B cell (primary cell): ENCODE data around the gene SLC16A7. TPM values are rescaled to one million over a fixed set of nuclear protein-coding genes. Genes with fewer than 3 reads are reported as not detected.

Source experiments
- ATAC-seq: fragments of 200-7000 bp; cut with Tn5 transposase; one replicate; pipeline ENCODE4 v1.10.0; 2021; ENCODE audit warnings: low read depth, mild to moderate bottlenecking, moderate number of reproducible peaks, moderate library complexity
- CTCF ChIA-PET: fragments of 350-600 bp; sonication (Branson Sonifier 250); formaldehyde crosslinking; loops from one replicate; lab custom pipeline; 2021; ENCODE audit warnings: antibody characterized with exemption, inconsistent platforms; lab: Charles Lee
- POLR2A ChIA-PET: fragments of 350-600 bp; sonication (Branson Sonifier 250); formaldehyde crosslinking; loops from one replicate; lab custom pipeline; 2021; ENCODE audit warnings: antibody characterized with exemption; lab: Charles Lee
- DNase-seq: peaks from one replicate; pipeline ENCODE4 v3.0.0; 2013
- H2AFZ ChIP-seq: 2 replicates; pipeline ENCODE4 v1.6.1; 2012; ENCODE audit warnings: mild to moderate bottlenecking, low read depth, low read length; ENCODE audit not compliant: insufficient read depth, poor library complexity, severe bottlenecking
- H3K27ac ChIP-seq, 2 donors: 1 replicate in 1 of 2; 2 replicates in 1 of 2; pipeline ENCODE4 v1.5.1; 2012 to 2013; ENCODE audit warnings: low read length in 2 of 2, mild to moderate bottlenecking in 2 of 2, moderate library complexity in 1 of 2
- H3K27me3 ChIP-seq, 4 experiments: fragments of 200-600 bp in 1 of 4; sonication (generic) in 1 of 4; replicated peaks in 1 of 4; 1 replicate in 2 of 4; 2 replicates in 2 of 4; pipeline versions ENCODE4 v1.6.1 to v1.7.0; 2013 to 2016; ENCODE audit warnings: low read length in 3 of 4, mild to moderate bottlenecking in 2 of 4, mixed read lengths in 1 of 4, moderate library complexity in 1 of 4; ENCODE audit not compliant: insufficient read depth in 4 of 4, control insufficient read depth in 3 of 4; ENCODE audit errors: control extremely low read depth in 1 of 4
- H3K36me3 ChIP-seq, 2 experiments: replicated peaks in 1 of 2; 1 replicate in 1 of 2; 2 replicates in 1 of 2; pipeline versions ENCODE4 v1.6.1 to v1.7.1; 2013; ENCODE audit warnings: low read length in 1 of 2; ENCODE audit not compliant: insufficient read depth in 2 of 2, control insufficient read depth in 1 of 2; ENCODE audit errors: control extremely low read depth in 1 of 2, extremely low read depth in 1 of 2
- H3K4me1 ChIP-seq, 2 donors: fragments of 200-600 bp in 1 of 2; sonication (generic) in 1 of 2; 1 replicate in 1 of 2; 2 replicates in 1 of 2; pipeline versions ENCODE4 v1.5.1 to v1.6.1; 2013 to 2017; ENCODE audit warnings: low read length in 2 of 2; ENCODE audit not compliant: control insufficient read depth in 2 of 2, insufficient read depth in 2 of 2
- H3K4me2 ChIP-seq: replicated peaks from 2 replicates; pipeline ENCODE3; 2012; ENCODE audit warnings: mild to moderate bottlenecking, low read depth, low read length; ENCODE audit not compliant: poor library complexity, severe bottlenecking
- H3K4me3 ChIP-seq, 5 experiments: fragments of 200-600 bp in 1 of 5; sonication (generic) in 1 of 5; 1 replicate in 3 of 5; 2 replicates in 2 of 5; pipeline versions ENCODE4 v1.5.1 to v1.7.0; 2011 to 2016; ENCODE audit warnings: low read length in 4 of 5, mild to moderate bottlenecking in 4 of 5, low read depth in 2 of 5, control low read depth in 1 of 5, moderate library complexity in 1 of 5; ENCODE audit not compliant: insufficient read depth in 1 of 5; ENCODE audit errors: control extremely low read depth in 1 of 5, extremely low read depth in 1 of 5
- H3K79me2 ChIP-seq: fragments of 200-600 bp; sonication (generic); one replicate; pipeline ENCODE4 v1.6.0; 2016; ENCODE audit warnings: low read length; ENCODE audit not compliant: control insufficient read depth, insufficient read depth
- H3K9ac ChIP-seq: fragments of 200-600 bp; sonication (generic); 2 replicates; pipeline ENCODE4 v1.6.1; 2017; ENCODE audit warnings: mild to moderate bottlenecking, low read length, moderate library complexity
- H3K9me3 ChIP-seq, 3 donors: one replicate each; pipeline versions ENCODE4 v1.6.1 to v1.7.1; 2013; ENCODE audit warnings: low read length in 2 of 3; ENCODE audit not compliant: control insufficient read depth in 2 of 3, insufficient read depth in 1 of 3; ENCODE audit errors: control extremely low read depth in 1 of 3
- H4K20me1 ChIP-seq: 2 replicates; pipeline ENCODE4 v1.6.0; 2012; ENCODE audit warnings: mild to moderate bottlenecking, low read length; ENCODE audit not compliant: insufficient read depth, control insufficient read depth, poor library complexity, severe bottlenecking
- H3K27ac Mint-ChIP-seq: one replicate; pipeline ENCODE4 v1.8.0; 2021; ENCODE audit warnings: mixed read lengths
- H3K27me3 Mint-ChIP-seq: one replicate; pipeline ENCODE4 v1.8.0; 2021; ENCODE audit warnings: mixed read lengths
- H3K4me1 Mint-ChIP-seq: one replicate; pipeline ENCODE4 v1.8.0; 2021; ENCODE audit warnings: mixed read lengths
- H3K4me3 Mint-ChIP-seq: one replicate; pipeline ENCODE4 v1.8.0; 2021; ENCODE audit warnings: mixed read lengths
- H3K9me3 Mint-ChIP-seq: one replicate; pipeline ENCODE4 v1.8.0; 2022; ENCODE audit warnings: mixed read lengths; ENCODE audit not compliant: insufficient read depth
- CTCF ChIP-seq: fragments of 200-600 bp; IDR thresholded peaks from one replicate; pipeline ENCODE4 v1.8.0; 2022; ENCODE audit warnings: antibody characterized with exemption, mild to moderate bottlenecking
- EZH2 ChIP-seq: IDR thresholded peaks from 2 replicates; pipeline ENCODE4 v1.6.1; 2012; ENCODE audit warnings: borderline replicate concordance, low read depth, mild to moderate bottlenecking, moderate library complexity, low read length; ENCODE audit not compliant: insufficient read depth, poor library complexity, severe bottlenecking
- WGBS: methylation state at CpG from one replicate; pipeline ENCODE4 v1.1.5; 2013; ENCODE audit warnings: missing lambda C conversion rate; ENCODE audit not compliant: insufficient coverage; 5-methylcytosine and 5-hydroxymethylcytosine counted together
- intact Hi-C: fragments of 100-400 bp; cut with micrococcal nuclease; formaldehyde crosslinking; loops from one replicate; pipeline ENCODE4 v1.10.0; 2022
- polyA plus RNA-seq: library from polyadenylated mRNA; depleted of rRNA; stranded (reverse); fragments of >200 nt; gene quantifications from 2 replicates; pipeline ENCODE4 v1.2.3, GENCODE V29; 2012
- total RNA-seq, 2 donors: library from RNA; stranded (reverse); fragments of 120-200 nt in 1 of 2; gene quantifications; 1 replicate in 1 of 2; 2 replicates in 1 of 2; pipeline versions ENCODE4 v1.2.3 to v1.2.4, GENCODE V29; 2013 to 2022

SLC16A7 gene
- total and polyA plus RNA-seq, 2 donors (not counting 1 experiment from before 2014, with no cell fraction given) = 11.6 to 32.7 TPM

DNA sequence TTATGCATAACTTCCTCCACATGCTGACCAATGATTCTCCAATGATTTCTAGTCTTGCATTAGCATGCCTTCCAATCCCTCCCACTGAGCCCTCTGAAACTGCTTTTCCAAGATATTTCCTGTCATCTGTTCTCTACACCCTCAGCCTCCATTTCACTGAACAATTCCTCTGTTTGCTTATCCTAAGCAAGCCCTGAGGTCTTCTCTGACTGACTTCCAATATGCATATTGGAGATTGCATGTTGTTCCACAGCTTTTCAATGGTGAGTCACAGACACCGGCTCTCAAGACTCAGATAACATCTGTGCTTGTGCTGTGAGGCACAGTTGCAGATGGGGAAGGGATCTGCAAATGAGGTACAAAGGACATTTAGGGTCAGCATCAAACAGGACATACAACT is 141.0 kb downstream of the SLC16A7 start:
- intact Hi-C loops = no loop called here
- DNase-seq = no peak
- TF ChIP-seq CTCF (no peak), EZH2 (no peak)
- H2AFZ ChIP-seq = no peak overlapping the region
- H3K4me2 ChIP-seq = no peak overlapping the region
- no peaks in the 10 kb centered on the region for H3K27me3 Mint-ChIP-seq
- H3K27ac Mint-ChIP-seq = no peak overlapping the region
- H3K36me3 ChIP-seq = peaks cover 3% of the 10 kb centered on the region in 2 experiments
- H4K20me1 ChIP-seq = no peaks in the 10 kb centered on the region
- H3K4me3 Mint-ChIP-seq = no peak overlapping the region
- no peak overlapping the region for H3K9ac ChIP-seq
- no peak for ATAC-seq
- H3K9me3 Mint-ChIP-seq = no peaks in the 10 kb centered on the region
- CTCF ChIA-PET = no interaction called here
- no peak overlapping the region for H3K4me3 ChIP-seq
- no peaks in the 10 kb centered on the region for H3K4me1 ChIP-seq
- H3K4me1 Mint-ChIP-seq = peaks cover 11% of the 10 kb centered on the region
- POLR2A ChIA-PET = no interaction called here
- no peaks in the 10 kb centered on the region for H3K27me3 ChIP-seq
- H3K27ac ChIP-seq = no peak overlapping the region
- no CpG with 5 or more reads among the region's 1 CpG for WGBS
- no peaks in the 10 kb centered on the region for H3K79me2 ChIP-seq
- H3K9me3 ChIP-seq = no peaks in the 10 kb centered on the region

- TF ChIP-seq EZH2 (no peak), CTCF (no peak)
- Histone ChIP-seq H3K4me1 (no peaks in the 10 kb centered on the region), H3K9me3 (no peaks in the 10 kb centered on the region), H3K36me3 (peaks cover 3% of the 10 kb centered on the region in 2 experiments), H3K4me2 (no peak overlapping the region), H3K4me3 (no peak overlapping the region), H3K9ac (no peak overlapping the region), H2AFZ (no peak overlapping the region), H3K27me3 (no peaks in the 10 kb centered on the region), H4K20me1 (peaks cover 3% of the 10 kb centered on the region), H3K79me2 (no peaks in the 10 kb centered on the region), H3K27ac (no peak overlapping the region)
- ChIA-PET POLR2A (no interaction called here), CTCF (no interaction called here)
- Mint-ChIP-seq H3K4me3 (no peak overlapping the region), H3K9me3 (no peaks in the 10 kb centered on the region), H3K4me1 (peaks cover 11% of the 10 kb centered on the region), H3K27me3 (no peaks in the 10 kb centered on the region), H3K27ac (no peak overlapping the region)
- WGBS = no CpG with 5 or more reads among the region's 3 CpGs
- no peak for DNase-seq
- intact Hi-C loops = no loop called here
- ATAC-seq = no peak
These were observed 142.1 kb downstream of the SLC16A7 start for GRCh38 chr12:59737725-59738463.
